ENCODE measurements around the gene BLVRA.
A peak's percentile ranks its signal among the peaks of the same experiment; 100 is the strongest.

BLVRA gene

GRCh38 chr7:43764039-43764761 lies 5.7 kb downstream of the BLVRA start:
- in situ Hi-C loops (cut with MboI; ENCODE audit: low pct_unique_long_range_greater_than_20kb, low sequenced_read_pairs, unreplicated experiment), result no loop called here
- DNase-seq (ENCODE audit: low spot score), result peak; percentile 50
- no peak for TF ChIP-seq CTCF (IDR thresholded peaks at IDR 0.05; ENCODE audit: extremely low read depth, insufficient read depth, missing control alignments)

- in situ Hi-C loops (cut with MboI; ENCODE audit: low pct_unique_long_range_greater_than_20kb, low sequenced_read_pairs, unreplicated experiment), result no loop called here
- DNase-seq (ENCODE audit: low spot score), result no peak
- TF ChIP-seq CTCF (IDR thresholded peaks at IDR 0.05; ENCODE audit: extremely low read depth, insufficient read depth, missing control alignments), result no peak
Measured at GRCh38 chr7:43764807-43765491, 6.5 kb downstream of the BLVRA start.

GRCh38 chr7:43766564-43766963 lies 8.1 kb downstream of the BLVRA start:
- DNase-seq (ENCODE audit: low spot score), result no peak
- in situ Hi-C loops (cut with MboI; ENCODE audit: low pct_unique_long_range_greater_than_20kb, low sequenced_read_pairs, unreplicated experiment), result no loop called here
- TF ChIP-seq CTCF (IDR thresholded peaks at IDR 0.05; ENCODE audit: extremely low read depth, insufficient read depth, missing control alignments), result no peak

DNA sequence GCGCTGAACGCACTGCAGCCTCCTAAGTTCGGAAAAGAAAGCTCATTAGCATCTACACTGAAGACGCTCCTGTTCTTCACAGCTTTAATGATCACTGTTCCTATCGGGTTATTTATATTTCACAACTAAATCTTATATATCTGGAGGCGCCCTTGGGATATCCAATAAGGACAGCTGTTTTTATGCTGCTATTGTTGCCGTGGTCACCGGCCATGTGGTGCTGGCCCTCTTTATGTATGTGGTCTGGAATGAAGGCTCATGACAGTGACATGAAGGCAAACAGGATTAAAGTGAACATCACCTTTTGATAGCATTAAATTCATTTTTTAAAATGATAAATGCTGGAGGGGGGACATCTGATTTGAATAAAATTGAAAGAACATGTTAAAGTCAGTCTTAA lies 8.8 kb downstream of the BLVRA start:
- no peak for TF ChIP-seq CTCF (IDR thresholded peaks at IDR 0.05; ENCODE audit: extremely low read depth, insufficient read depth, missing control alignments)
- in situ Hi-C loops (cut with MboI; ENCODE audit: low pct_unique_long_range_greater_than_20kb, low sequenced_read_pairs, unreplicated experiment), result no loop called here
- no peak for DNase-seq (ENCODE audit: low spot score)

DNA sequence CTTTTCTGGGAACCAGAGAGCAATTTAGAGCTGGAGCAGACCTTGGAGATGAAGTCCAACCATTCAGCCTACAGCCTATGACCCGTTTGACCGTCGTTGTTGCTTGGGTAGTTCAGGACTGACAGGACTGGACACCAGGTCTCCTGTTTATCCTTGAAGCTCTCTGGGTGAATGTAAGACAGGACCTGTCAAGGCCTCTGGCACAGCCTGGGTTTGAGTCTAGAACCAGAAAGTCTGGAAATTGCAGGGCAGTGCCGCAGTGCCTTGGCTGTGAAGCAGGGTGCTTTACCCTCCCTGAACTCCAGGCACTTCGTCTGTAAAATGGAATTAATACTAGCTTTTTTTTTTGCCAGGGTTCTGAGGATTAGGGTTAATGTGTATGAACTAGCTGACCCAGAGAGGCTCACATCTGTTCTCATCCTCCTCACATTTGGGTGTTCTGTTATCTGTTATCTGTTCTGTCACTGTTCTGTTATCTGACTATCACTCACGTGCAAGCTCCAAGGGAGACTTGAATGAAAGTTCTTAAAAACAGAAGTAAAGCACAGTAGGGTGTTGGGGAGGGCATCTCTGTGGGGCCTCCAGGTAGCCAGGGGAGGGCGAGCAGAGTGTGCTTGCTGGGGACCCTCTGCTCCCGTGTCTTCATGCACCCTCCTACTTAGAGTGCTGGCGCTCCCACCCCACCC lies 9.9 kb downstream of the BLVRA start:
- no peak for TF ChIP-seq CTCF (IDR thresholded peaks at IDR 0.05; ENCODE audit: extremely low read depth, insufficient read depth, missing control alignments)
- in situ Hi-C loops (cut with MboI; ENCODE audit: low pct_unique_long_range_greater_than_20kb, low sequenced_read_pairs, unreplicated experiment), result no loop called here
- no peak for DNase-seq (ENCODE audit: low spot score)

DNA sequence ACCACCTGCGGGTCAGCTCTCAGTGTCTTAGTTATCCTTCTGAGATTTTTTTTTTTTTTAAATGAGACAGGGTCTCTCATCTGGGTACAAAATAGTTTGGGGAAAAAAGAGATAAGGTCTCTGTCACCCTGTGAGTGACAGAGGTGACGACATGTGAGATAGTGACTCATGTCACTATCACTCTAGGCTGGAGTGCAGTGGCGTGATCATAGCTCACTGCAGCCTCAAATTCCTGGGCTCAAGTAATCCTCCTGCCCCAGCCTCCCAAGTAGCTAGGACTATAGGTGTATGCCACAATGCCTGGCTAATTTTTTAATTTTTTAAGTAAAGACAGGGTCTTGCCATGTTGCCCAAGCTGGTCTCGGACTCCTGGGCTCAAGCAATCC lies 10.4 kb downstream of the BLVRA start:
- no peak for DNase-seq (ENCODE audit: low spot score)
- in situ Hi-C loops (cut with MboI; ENCODE audit: low pct_unique_long_range_greater_than_20kb, low sequenced_read_pairs, unreplicated experiment), result no loop called here
- TF ChIP-seq CTCF (IDR thresholded peaks at IDR 0.05; ENCODE audit: extremely low read depth, insufficient read depth, missing control alignments), result no peak

Measured in GM13977 (cell line).